ENCODE results near the gene DUOX1.

GRCh38 chr15:45174577-45174976 lies 44.8 kb downstream of the DUOX1 start:
- no peak for TF ChIP-seq CTCF (IDR thresholded peaks at IDR 0.05)
- no peak for TF ChIP-seq POLR2A (IDR thresholded peaks at IDR 0.05)
